Body of pancreas (tissue), 4 donors: ENCODE results near the gene NTHL1. TPM values are rescaled to one million over a fixed set of nuclear protein-coding genes. Genes with fewer than 3 reads are reported as not detected.

Source experiments
- ATAC-seq: fragments of 150-250 bp; one replicate; pipeline ENCODE4 v1.9.1; 2016
- DNase-seq, 4 donors: peaks; one replicate each; pipeline ENCODE4 v3.0.0-alpha.2; 2019
- H3K27ac ChIP-seq, 4 donors: fragments of 200-600 bp; sonication (generic); 1 replicate in 3 of 4; 2 replicates in 1 of 4; pipeline versions ENCODE4 v1.5.1 to v1.6.1; 2016 to 2019; ENCODE audit warnings: mild to moderate bottlenecking in 1 of 4, mixed read lengths in 1 of 4, moderate library complexity in 1 of 4
- H3K27me3 ChIP-seq, 2 donors: fragments of 200-600 bp; sonication (generic); one replicate each; pipeline ENCODE4 v1.6.0; 2016; ENCODE audit warnings: mild to moderate bottlenecking in 1 of 2
- H3K36me3 ChIP-seq, 2 donors: fragments of 200-600 bp; sonication (generic); replicated peaks in 1 of 2; 2 replicates each; pipeline ENCODE4 v1.5.1; 2016; ENCODE audit warnings: low read depth in 2 of 2; ENCODE audit not compliant: insufficient read depth in 1 of 2
- H3K4me1 ChIP-seq: fragments of 200-600 bp; sonication (generic); one replicate; pipeline ENCODE4 v1.6.0; 2016
- H3K4me3 ChIP-seq, 2 donors: fragments of 200-600 bp; sonication (generic); 1 replicate in 1 of 2; 2 replicates in 1 of 2; pipeline ENCODE4 v1.5.1; 2016 to 2019
- H3K9me3 ChIP-seq, 3 donors: fragments of 200-600 bp; sonication (generic); 1 replicate in 2 of 3; 2 replicates in 1 of 3; pipeline ENCODE4 v1.5.1; 2016
- CTCF ChIP-seq, 7 experiments: fragments of 450-650 bp in 4 of 7; fragments of 200-600 bp in 3 of 7; sonication (generic) in 3 of 7; IDR thresholded peaks; one replicate each; pipeline ENCODE4 v1.5.1; 2016 to 2019; ENCODE audit warnings: antibody characterized with exemption in 7 of 7
- POLR2A ChIP-seq, 3 donors: fragments of 450-650 bp; IDR thresholded peaks; one replicate each; pipeline ENCODE4 v1.6.1; 2016; ENCODE audit warnings: antibody characterized with exemption in 3 of 3, mild to moderate bottlenecking in 2 of 3
- WGBS, 2 donors: methylation state at CpG; one replicate each; pipeline ENCODE4 v1.1.5; 2017; 5-methylcytosine and 5-hydroxymethylcytosine counted together
- intact Hi-C: fragments of 100-400 bp; cut with DNase I; formaldehyde crosslinking; loops from one replicate; pipeline ENCODE4 v1.15.1; 2023
- total RNA-seq, 2 donors: library from RNA; depleted of rRNA; stranded (reverse); fragments of >200 nt; gene quantifications; one replicate each; pipeline ENCODE4 v1.1.0, GENCODE V29; 2016

Gene NTHL1
- total RNA-seq, 2 donors from 2014 or later = 15.2 to 19.7 TPM

GRCh38 chr16:2026461-2027023 is 21.1 kb downstream of the NTHL1 start, which contains the start of gene NHERF2:
Gene NHERF2 (plus strand): TSS chr16:2026902. CDS start chr16:2027006, 104 bp downstream.
- DNase-seq (peak in 2 of 4 donors; percentile 58 to 69), ATAC-seq (peak; percentile 39)
- intact Hi-C loops = loop anchor here (10.0 kb wide), 1 partner anchor 58 kb away; no protein-coding TSS in a partner anchor
- Histone ChIP-seq H3K27ac (peak within 1 kb of the TSS in 3 of 4 donors; percentile 41 to 64 (median 44)), H3K36me3 (no peaks in the 10 kb centered on the region), H3K9me3 (no peaks in the 10 kb centered on the region), H3K27me3 (no peaks in the 10 kb centered on the region), H3K4me1 (peaks cover 36% of the 10 kb centered on the region), H3K4me3 (peak within 1 kb of the TSS in 1 of 2 donors; percentile 39)
- TF ChIP-seq POLR2A (IDR thresholded peaks at IDR 0.05) (no peak), CTCF (IDR thresholded peaks at IDR 0.05) (no peak)
- 5 to 80% methylated on average over 1 to 48 of the region's 59 CpGs for WGBS, 2 donors

- Histone ChIP-seq H3K27ac (peak overlapping the region in 2 of 4 donors; percentile 41 to 45), H3K4me3 (no peak overlapping the region), H3K27me3 (peaks cover 0 to under 1% of the 10 kb centered on the region in 2 donors), H3K36me3 (no peaks in the 10 kb centered on the region), H3K9me3 (no peaks in the 10 kb centered on the region), H3K4me1 (peaks cover 36% of the 10 kb centered on the region)
- intact Hi-C loops = loop anchor here (10.0 kb wide), 1 partner anchor 59 kb away; no protein-coding TSS in a partner anchor
- ATAC-seq = no peak
- 68% methylated on average over 9 to 16 of the region's 16 CpGs for WGBS, 2 donors
- DNase-seq = no peak
- TF ChIP-seq POLR2A (IDR thresholded peaks at IDR 0.05) = no peak
- no peak for TF ChIP-seq CTCF (IDR thresholded peaks at IDR 0.05)
Measured at GRCh38 chr16:2025878-2026460, 21.7 kb downstream of the NTHL1 start.

- ATAC-seq (no peak), DNase-seq (peak in 1 of 4 donors; percentile 13)
- H3K4me1 ChIP-seq = peaks cover 42% of the 10 kb centered on the region
- H3K36me3 ChIP-seq = no peaks in the 10 kb centered on the region
- H3K27ac ChIP-seq = no peak overlapping the region
- no peaks in the 10 kb centered on the region for H3K9me3 ChIP-seq
- peaks cover 0 to 5% of the 10 kb centered on the region in 2 donors for H3K27me3 ChIP-seq
- intact Hi-C loops = loop anchor here (10.0 kb wide), 1 partner anchor 60 kb away; no protein-coding TSS in a partner anchor
- no peak for TF ChIP-seq POLR2A (IDR thresholded peaks at IDR 0.05)
- TF ChIP-seq CTCF (IDR thresholded peaks at IDR 0.05) = no peak
- H3K4me3 ChIP-seq = no peak overlapping the region
- WGBS, 2 donors = 87 to 100% methylated on average over 1 to 11 of the region's 14 CpGs
Measured at GRCh38 chr16:2025251-2025650, 22.4 kb downstream of the NTHL1 start.

- Histone ChIP-seq H3K27me3 (peaks cover 0 to 7% of the 10 kb centered on the region in 2 donors), H3K4me1 (peaks cover 51% of the 10 kb centered on the region), H3K27ac (no peak overlapping the region), H3K9me3 (no peaks in the 10 kb centered on the region), H3K4me3 (no peak overlapping the region), H3K36me3 (no peaks in the 10 kb centered on the region)
- ATAC-seq = no peak
- 66 to 85% methylated on average over 10 to 12 of the region's 12 CpGs for WGBS, 2 donors
- no peak for TF ChIP-seq CTCF (IDR thresholded peaks at IDR 0.05)
- TF ChIP-seq POLR2A (IDR thresholded peaks at IDR 0.05) = no peak
- intact Hi-C loops = loop anchor here (10.0 kb wide), 1 partner anchor 61 kb away; no protein-coding TSS in a partner anchor
- no peak for DNase-seq
Measured at GRCh38 chr16:2024032-2024420, 23.6 kb downstream of the NTHL1 start.
